PC-9 (cell line): ENCODE results near the gene ZBED1. TPM values are rescaled to one million over a fixed set of nuclear protein-coding genes. Genes with fewer than 3 reads are reported as not detected.
"Not testable (repeated sequence)": the region's sequence is repeated elsewhere in the genome, so short reads cannot be mapped to it uniquely, and the experiment has no call there.

Experiments used
- BruUV-seq: library from RNA; stranded (reverse); fragments of 400-500 nt; replicated peaks from 2 replicates; lab custom pipeline; 2021; lab: Mats Ljungman, UMichigan
- CTCF ChIA-PET: fragments of 300-600 bp; sonication (Branson Sonifier 250); formaldehyde crosslinking; loops from one replicate; lab custom pipeline; 2022; ENCODE audit warnings: antibody characterized with exemption; lab: Charles Lee
- POLR2A ChIA-PET: fragments of 300-600 bp; sonication (Branson Sonifier 250); formaldehyde crosslinking; loops from one replicate; lab custom pipeline; 2022; ENCODE audit warnings: antibody characterized with exemption; ENCODE audit not compliant: unreplicated experiment; lab: Charles Lee
- DNase-seq, 2 experiments: peaks; one replicate each; pipeline versions ENCODE4 v3.0.0 to v3.0.0-alpha.2; 2015 to 2022; ENCODE audit warnings: mixed read lengths in 1 of 2
- H2AFZ ChIP-seq: fragments of 200-600 bp; sonication (generic); 2 replicates; pipeline ENCODE4 v1.8.1; 2017; ENCODE audit warnings: antibody characterized with exemption
- H3F3A ChIP-seq: fragments of 200-600 bp; sonication (generic); 2 replicates; pipeline ENCODE4 v1.8.1; 2017; ENCODE audit warnings: antibody characterized with exemption, mild to moderate bottlenecking, low read depth; ENCODE audit not compliant: insufficient read depth
- H3K27ac ChIP-seq: fragments of 200-600 bp; sonication (generic); 2 replicates; pipeline ENCODE4 v1.6.1; 2016; ENCODE audit warnings: mixed run types
- H3K27me3 ChIP-seq: fragments of 200-600 bp; sonication (generic); 2 replicates; pipeline ENCODE4 v1.6.1; 2016; ENCODE audit warnings: low read depth, mixed run types; ENCODE audit not compliant: insufficient read depth
- H3K36me3 ChIP-seq: fragments of 200-600 bp; sonication (generic); 2 replicates; pipeline ENCODE4 v1.6.1; 2016; ENCODE audit warnings: low read depth, mixed run types
- H3K4me1 ChIP-seq: fragments of 200-600 bp; sonication (generic); replicated peaks from 2 replicates; pipeline ENCODE4 v1.6.1; 2016; ENCODE audit warnings: mixed run types; ENCODE audit not compliant: insufficient read depth
- H3K4me2 ChIP-seq: fragments of 200-600 bp; sonication (generic); 2 replicates; pipeline ENCODE4 v1.6.1; 2017; ENCODE audit warnings: mixed run types
- H3K4me3 ChIP-seq: fragments of 200-600 bp; sonication (generic); 2 replicates; pipeline ENCODE4 v1.6.1; 2016; ENCODE audit warnings: mixed run types
- H3K79me2 ChIP-seq: fragments of 200-600 bp; sonication (generic); 2 replicates; pipeline ENCODE4 v1.6.1; 2017; ENCODE audit warnings: low read depth, mixed run types
- H3K9me2 ChIP-seq: fragments of 200-600 bp; sonication (generic); 2 replicates; pipeline ENCODE4 v1.8.1; 2017; ENCODE audit warnings: mild to moderate bottlenecking; ENCODE audit not compliant: insufficient read depth
- H3K9me3 ChIP-seq: fragments of 200-600 bp; sonication (generic); 2 replicates; pipeline ENCODE4 v1.8.1; 2016; ENCODE audit warnings: low read depth; ENCODE audit not compliant: insufficient read depth
- H4K20me1 ChIP-seq: fragments of 200-600 bp; sonication (generic); 2 replicates; pipeline ENCODE4 v1.8.1; 2017; ENCODE audit not compliant: insufficient read depth
- CTCF ChIP-seq: fragments of 200-600 bp; sonication (generic); conservative IDR thresholded peaks from 2 replicates; pipeline ENCODE4 v1.6.1; 2017; ENCODE audit warnings: mixed run types, antibody characterized with exemption, mild to moderate bottlenecking, moderate library complexity
- EZH2 ChIP-seq: fragments of 200-600 bp; sonication (generic); IDR thresholded peaks from 2 replicates; pipeline ENCODE4 v1.8.0; 2017; ENCODE audit warnings: antibody characterized with exemption, low read depth
- intact Hi-C: fragments of 100-400 bp; cut with micrococcal nuclease; formaldehyde crosslinking; loops from one replicate; pipeline ENCODE4 v1.10.0; 2022; ENCODE audit not compliant: unreplicated experiment
- total RNA-seq: library from RNA; stranded (reverse); gene quantifications from 2 replicates; pipeline ENCODE4 v1.2.3, GENCODE V29; 2021

Gene ZBED1
- total RNA-seq, 1 experiment from 2014 or later: 11.1 TPM

GRCh38 chrX:2461711-2462016 is 39.1 kb downstream of the ZBED1 start:
- H3K4me2 ChIP-seq: no peak overlapping the region
- H3K9me3 ChIP-seq: no peaks in the 10 kb centered on the region
- H3K79me2 ChIP-seq: no peaks in the 10 kb centered on the region
- H3K27ac ChIP-seq: no peak overlapping the region
- ChIA-PET POLR2A (no interaction called here), CTCF (no interaction called here)
- no peaks in the 10 kb centered on the region for H3K9me2 ChIP-seq
- DNase-seq: no peak
- H3F3A ChIP-seq: no peaks in the 10 kb centered on the region
- BruUV-seq: no TSS peak
- intact Hi-C loops: no loop called here
- H2AFZ ChIP-seq: no peak overlapping the region
- H3K27me3 ChIP-seq: no peaks in the 10 kb centered on the region
- H4K20me1 ChIP-seq: no peaks in the 10 kb centered on the region
- H3K36me3 ChIP-seq: no peaks in the 10 kb centered on the region
- TF ChIP-seq CTCF (no peak), EZH2 (no peak)
- no peaks in the 10 kb centered on the region for H3K4me1 ChIP-seq
- H3K4me3 ChIP-seq: no peak overlapping the region

- intact Hi-C loops, H2AFZ ChIP-seq, H3K79me2 ChIP-seq, H3K36me3 ChIP-seq, H3K4me1 ChIP-seq, H4K20me1 ChIP-seq, H3K4me3 ChIP-seq, CTCF ChIA-PET, BruUV-seq, H3K9me3 ChIP-seq, H3K27ac ChIP-seq, H3F3A ChIP-seq, H3K27me3 ChIP-seq, POLR2A ChIA-PET, H3K9me2 ChIP-seq, H3K4me2 ChIP-seq, DNase-seq: not testable (repeated sequence)
Measured at GRCh38 chrX:2460821-2461710, 39.7 kb downstream of the ZBED1 start.

- H3K9me3 ChIP-seq: not testable (repeated sequence)
Measured at GRCh38 chrX:2460048-2460447, 40.7 kb downstream of the ZBED1 start.

GRCh38 chrX:2458309-2458708 is 42.5 kb downstream of the ZBED1 start:
- Histone ChIP-seq H3K4me3 (no peak overlapping the region), H4K20me1 (no peaks in the 10 kb centered on the region), H3K27me3 (no peaks in the 10 kb centered on the region), H2AFZ (no peak overlapping the region), H3K79me2 (no peaks in the 10 kb centered on the region), H3F3A (no peaks in the 10 kb centered on the region), H3K4me2 (no peak overlapping the region), H3K4me1 (no peaks in the 10 kb centered on the region), H3K36me3 (no peaks in the 10 kb centered on the region), H3K9me3 (no peaks in the 10 kb centered on the region), H3K9me2 (no peaks in the 10 kb centered on the region), H3K27ac (no peak overlapping the region)
- ChIA-PET POLR2A (no interaction called here), CTCF (no interaction called here)
- no peak for DNase-seq
- BruUV-seq: no TSS peak
- intact Hi-C loops: no loop called here
- TF ChIP-seq EZH2 (no peak), CTCF (no peak)

More at GRCh38 chrX:2460048-2460447, 40.7 kb downstream of the ZBED1 start:
- H3K4me2 ChIP-seq, H3K79me2 ChIP-seq, H3K27me3 ChIP-seq, CTCF ChIA-PET, intact Hi-C loops, H3K9me2 ChIP-seq, H3K36me3 ChIP-seq, H2AFZ ChIP-seq, DNase-seq, POLR2A ChIA-PET, H3K27ac ChIP-seq, H3F3A ChIP-seq, BruUV-seq, H4K20me1 ChIP-seq, H3K4me3 ChIP-seq, H3K4me1 ChIP-seq: not testable (repeated sequence)
